ENCODE data around the gene GNB5.
A peak's percentile ranks its signal among the peaks of the same experiment; 100 is the strongest.

The GNB5 gene

GRCh38 chr15:52220937-52221660 is 29.9 kb upstream of the GNB5 start:
- Mint-ChIP-seq H3K4me1 (ENCODE audit: low read depth in 2 of 2) (peaks cover 14 to 25% of the 10 kb centered on the region in 2 donors), H3K27ac (peak overlapping the region; percentile 89 to 96), H3K9me3 (no peaks in the 10 kb centered on the region), H3K36me3 (ENCODE audit: insufficient read depth) (no peaks in the 10 kb centered on the region), H3K27me3 (no peaks in the 10 kb centered on the region), H3K4me3 (peak overlapping the region; percentile 74 to 90)
- DNase-seq, result no peak
- ATAC-seq (replicated peaks), result peak; percentile 66

GRCh38 chr15:52220251-52220650 is 29.1 kb upstream of the GNB5 start:
- no peaks in the 10 kb centered on the region for H3K9me3 Mint-ChIP-seq
- H3K27me3 Mint-ChIP-seq, result no peaks in the 10 kb centered on the region
- H3K4me1 Mint-ChIP-seq (ENCODE audit: low read depth in 2 of 2), result peaks cover 14 to 25% of the 10 kb centered on the region in 2 donors
- ATAC-seq (replicated peaks) (no peak), DNase-seq (no peak)
- H3K4me3 Mint-ChIP-seq, result no peak overlapping the region
- no peaks in the 10 kb centered on the region for H3K36me3 Mint-ChIP-seq (ENCODE audit: insufficient read depth)
- H3K27ac Mint-ChIP-seq, result peak overlapping the region in 1 of 2 donors; percentile 89

GRCh38 chr15:52218816-52219215 is 27.6 kb upstream of the GNB5 start:
- no peak for DNase-seq
- ATAC-seq (replicated peaks), result no peak
- H3K4me3 Mint-ChIP-seq, result no peak overlapping the region
- peaks cover 14 to 25% of the 10 kb centered on the region in 2 donors for H3K4me1 Mint-ChIP-seq (ENCODE audit: low read depth in 2 of 2)
- no peaks in the 10 kb centered on the region for H3K9me3 Mint-ChIP-seq
- H3K36me3 Mint-ChIP-seq (ENCODE audit: insufficient read depth), result no peaks in the 10 kb centered on the region
- no peaks in the 10 kb centered on the region for H3K27me3 Mint-ChIP-seq
- peak overlapping the region in 1 of 2 donors; percentile 52 for H3K27ac Mint-ChIP-seq

- no peak for ATAC-seq (replicated peaks)
- no peaks in the 10 kb centered on the region for H3K9me3 Mint-ChIP-seq
- no peaks in the 10 kb centered on the region for H3K27me3 Mint-ChIP-seq
- DNase-seq, result no peak
- H3K36me3 Mint-ChIP-seq (ENCODE audit: insufficient read depth), result no peaks in the 10 kb centered on the region
- H3K4me3 Mint-ChIP-seq, result no peak overlapping the region
- H3K27ac Mint-ChIP-seq, result peak overlapping the region in 1 of 2 donors; percentile 52
- peaks cover 14 to 25% of the 10 kb centered on the region in 2 donors for H3K4me1 Mint-ChIP-seq (ENCODE audit: low read depth in 2 of 2)
These were observed 27.2 kb upstream of the GNB5 start for GRCh38 chr15:52218371-52218770.

- peaks cover 10 to 19% of the 10 kb centered on the region in 2 donors for H3K4me1 Mint-ChIP-seq (ENCODE audit: low read depth in 2 of 2)
- H3K27ac Mint-ChIP-seq, result no peak overlapping the region
- DNase-seq, result no peak
- no peaks in the 10 kb centered on the region for H3K27me3 Mint-ChIP-seq
- H3K36me3 Mint-ChIP-seq (ENCODE audit: insufficient read depth), result no peaks in the 10 kb centered on the region
- H3K9me3 Mint-ChIP-seq, result no peaks in the 10 kb centered on the region
- no peak overlapping the region for H3K4me3 Mint-ChIP-seq
- ATAC-seq (replicated peaks), result no peak
These were observed 26.0 kb upstream of the GNB5 start for GRCh38 chr15:52217186-52217585.

GRCh38 chr15:52214553-52214952 is 23.4 kb upstream of the GNB5 start:
- Mint-ChIP-seq H3K4me1 (ENCODE audit: low read depth in 2 of 2) (peaks cover 3 to 5% of the 10 kb centered on the region in 2 donors), H3K27ac (no peak overlapping the region), H3K4me3 (no peak overlapping the region), H3K9me3 (no peaks in the 10 kb centered on the region), H3K27me3 (no peaks in the 10 kb centered on the region), H3K36me3 (ENCODE audit: insufficient read depth) (no peaks in the 10 kb centered on the region)
- DNase-seq (no peak), ATAC-seq (replicated peaks) (no peak)

GRCh38 chr15:52213206-52213605 is 22.0 kb upstream of the GNB5 start:
- DNase-seq (no peak), ATAC-seq (replicated peaks) (no peak)
- H3K36me3 Mint-ChIP-seq (ENCODE audit: insufficient read depth), result no peaks in the 10 kb centered on the region
- H3K27me3 Mint-ChIP-seq, result no peaks in the 10 kb centered on the region
- peak overlapping the region in 1 of 2 donors; percentile 63 for H3K27ac Mint-ChIP-seq
- H3K9me3 Mint-ChIP-seq, result no peaks in the 10 kb centered on the region
- no peak overlapping the region for H3K4me3 Mint-ChIP-seq
- H3K4me1 Mint-ChIP-seq (ENCODE audit: low read depth in 2 of 2), result peaks cover 2 to 3% of the 10 kb centered on the region in 2 donors

- DNase-seq (peak; percentile 73 to 82 (median 73)), ATAC-seq (replicated peaks) (peak; percentile 100)
- Mint-ChIP-seq H3K27ac (no peak overlapping the region), H3K4me3 (no peak overlapping the region), H3K4me1 (ENCODE audit: low read depth in 2 of 2) (peaks cover 0 to 1% of the 10 kb centered on the region in 2 donors), H3K9me3 (no peaks in the 10 kb centered on the region), H3K27me3 (no peaks in the 10 kb centered on the region), H3K36me3 (ENCODE audit: insufficient read depth) (no peaks in the 10 kb centered on the region)
These were observed 17.2 kb upstream of the GNB5 start for GRCh38 chr15:52208306-52208946.

GRCh38 chr15:52207191-52207590 is 16.0 kb upstream of the GNB5 start:
- DNase-seq (no peak), ATAC-seq (replicated peaks) (no peak)
- peak overlapping the region in 1 of 2 donors; percentile 53 for H3K27ac Mint-ChIP-seq
- H3K36me3 Mint-ChIP-seq (ENCODE audit: insufficient read depth), result no peaks in the 10 kb centered on the region
- peaks cover 0 to 1% of the 10 kb centered on the region in 2 donors for H3K4me1 Mint-ChIP-seq (ENCODE audit: low read depth in 2 of 2)
- H3K4me3 Mint-ChIP-seq, result no peak overlapping the region
- no peaks in the 10 kb centered on the region for H3K9me3 Mint-ChIP-seq
- H3K27me3 Mint-ChIP-seq, result no peaks in the 10 kb centered on the region

- Mint-ChIP-seq H3K36me3 (ENCODE audit: insufficient read depth) (no peaks in the 10 kb centered on the region), H3K4me1 (ENCODE audit: low read depth in 2 of 2) (peaks cover 0 to 1% of the 10 kb centered on the region in 2 donors), H3K27me3 (no peaks in the 10 kb centered on the region), H3K4me3 (no peak overlapping the region), H3K9me3 (no peaks in the 10 kb centered on the region), H3K27ac (peak overlapping the region in 1 of 2 donors; percentile 53)
- DNase-seq (no peak), ATAC-seq (replicated peaks) (no peak)
These were observed 15.3 kb upstream of the GNB5 start for GRCh38 chr15:52206446-52206845.

GRCh38 chr15:52204657-52205056 is 13.5 kb upstream of the GNB5 start:
- no peak overlapping the region for H3K4me3 Mint-ChIP-seq
- no peak for DNase-seq

GRCh38 chr15:52200831-52201365 is 9.7 kb upstream of the GNB5 start:
- ATAC-seq (replicated peaks) (no peak), DNase-seq (no peak)
- Mint-ChIP-seq H3K36me3 (ENCODE audit: insufficient read depth) (no peaks in the 10 kb centered on the region), H3K27me3 (no peaks in the 10 kb centered on the region), H3K9me3 (no peaks in the 10 kb centered on the region), H3K4me1 (ENCODE audit: low read depth in 2 of 2) (no peaks in the 10 kb centered on the region), H3K27ac (no peak overlapping the region), H3K4me3 (no peak overlapping the region)

More at GRCh38 chr15:52204657-52205056, 13.5 kb upstream of the GNB5 start:
- no peak for ATAC-seq (replicated peaks)
- Mint-ChIP-seq H3K27me3 (no peaks in the 10 kb centered on the region), H3K4me1 (ENCODE audit: low read depth in 2 of 2) (peaks cover 0 to 1% of the 10 kb centered on the region in 2 donors), H3K36me3 (ENCODE audit: insufficient read depth) (no peaks in the 10 kb centered on the region), H3K27ac (no peak overlapping the region), H3K9me3 (no peaks in the 10 kb centered on the region)

- Mint-ChIP-seq H3K9me3 (no peaks in the 10 kb centered on the region), H3K27ac (no peak overlapping the region), H3K4me1 (ENCODE audit: low read depth in 2 of 2) (no peaks in the 10 kb centered on the region), H3K27me3 (no peaks in the 10 kb centered on the region), H3K36me3 (ENCODE audit: insufficient read depth) (no peaks in the 10 kb centered on the region), H3K4me3 (no peak overlapping the region)
- DNase-seq (no peak), ATAC-seq (replicated peaks) (no peak)
These were observed 8.1 kb upstream of the GNB5 start for GRCh38 chr15:52199271-52199670.

GRCh38 chr15:52196891-52197290 is 5.7 kb upstream of the GNB5 start:
- Mint-ChIP-seq H3K9me3 (no peaks in the 10 kb centered on the region), H3K4me3 (no peak overlapping the region), H3K27me3 (no peaks in the 10 kb centered on the region), H3K36me3 (ENCODE audit: insufficient read depth) (no peaks in the 10 kb centered on the region), H3K4me1 (ENCODE audit: low read depth in 2 of 2) (no peaks in the 10 kb centered on the region), H3K27ac (no peak overlapping the region)
- ATAC-seq (replicated peaks) (no peak), DNase-seq (no peak)

Data from effector memory CD8-positive, alpha-beta T cell (primary cell).